Parathyroid adenoma (tissue), 2 donors: Measurements from ENCODE around the gene WNT3.

ENCODE experiments used
- H2AFZ ChIP-seq: fragments of 300-600 bp; sonication (generic); one replicate; pipeline ENCODE4 v1.7.0; 2017; ENCODE audit warnings: antibody characterized with exemption, mild to moderate bottlenecking
- H3K27ac ChIP-seq: fragments of 300-600 bp; sonication (generic); one replicate; pipeline ENCODE4 v1.7.0; 2017
- H3K27me3 ChIP-seq: fragments of 300-600 bp; sonication (generic); one replicate; pipeline ENCODE4 v1.7.0; 2017; ENCODE audit warnings: low read length; ENCODE audit not compliant: control insufficient read depth, insufficient read depth
- H3K36me3 ChIP-seq: fragments of 300-600 bp; sonication (generic); one replicate; pipeline ENCODE4 v1.7.0; 2017; ENCODE audit warnings: low read length; ENCODE audit not compliant: control insufficient read depth, insufficient read depth
- H3K4me1 ChIP-seq: fragments of 300-600 bp; sonication (generic); one replicate; pipeline ENCODE4 v1.7.0; 2017; ENCODE audit warnings: control low read depth
- H3K4me2 ChIP-seq: fragments of 300-600 bp; sonication (generic); one replicate; pipeline ENCODE4 v1.7.0; 2017; ENCODE audit warnings: low read length
- H3K4me3 ChIP-seq: fragments of 300-600 bp; sonication (generic); one replicate; pipeline ENCODE4 v1.7.0; 2017; ENCODE audit warnings: low read depth, low read length
- H3K79me2 ChIP-seq: fragments of 300-600 bp; sonication (generic); one replicate; pipeline ENCODE4 v1.7.0; 2017; ENCODE audit warnings: control low read depth
- H3K9ac ChIP-seq: fragments of 300-600 bp; sonication (generic); one replicate; pipeline ENCODE4 v1.7.0; 2017; ENCODE audit warnings: mild to moderate bottlenecking
- H3K9me3 ChIP-seq: fragments of 300-600 bp; sonication (generic); one replicate; pipeline ENCODE4 v1.7.0; 2017; ENCODE audit warnings: low read length; ENCODE audit not compliant: control insufficient read depth
- CTCF ChIP-seq: fragments of 300-600 bp; sonication (generic); IDR thresholded peaks from one replicate; pipeline ENCODE4 v1.7.0; 2017; ENCODE audit warnings: antibody characterized with exemption, mild to moderate bottlenecking
- donor health status: primary hyperparathyroidism.

The WNT3 gene

GRCh38 chr17:46772475-46773220, 45.8 kb downstream of the WNT3 start:
- TF ChIP-seq CTCF, result no peak
- no peak overlapping the region for H3K27ac ChIP-seq
- H3K79me2 ChIP-seq, result no peaks in the 10 kb centered on the region
- peak overlapping the region; percentile 62 for H3K4me3 ChIP-seq
- no peaks in the 10 kb centered on the region for H3K9me3 ChIP-seq
- H3K36me3 ChIP-seq, result no peaks in the 10 kb centered on the region
- H3K27me3 ChIP-seq, result no peaks in the 10 kb centered on the region
- H3K4me2 ChIP-seq, result peak overlapping the region; percentile 96
- no peak overlapping the region for H3K9ac ChIP-seq
- H2AFZ ChIP-seq, result peak overlapping the region; percentile 93
- H3K4me1 ChIP-seq, result peaks cover 4% of the 10 kb centered on the region

GRCh38 chr17:46771561-46772474, 46.7 kb downstream of the WNT3 start:
- Histone ChIP-seq H3K4me3 (peak overlapping the region; percentile 62), H3K27ac (no peak overlapping the region), H3K27me3 (no peaks in the 10 kb centered on the region), H3K4me1 (peaks cover 4% of the 10 kb centered on the region), H2AFZ (peak overlapping the region; percentile 93), H3K9ac (no peak overlapping the region), H3K36me3 (no peaks in the 10 kb centered on the region), H3K9me3 (no peaks in the 10 kb centered on the region), H3K79me2 (no peaks in the 10 kb centered on the region), H3K4me2 (peak overlapping the region; percentile 96)
- TF ChIP-seq CTCF, result no peak

GRCh38 chr17:46770818-46771560, 47.5 kb downstream of the WNT3 start:
- no peak for TF ChIP-seq CTCF
- Histone ChIP-seq H3K27me3 (no peaks in the 10 kb centered on the region), H3K4me2 (peak overlapping the region; percentile 82), H3K4me1 (peaks cover 4% of the 10 kb centered on the region), H3K4me3 (peak overlapping the region; percentile 62), H3K9ac (no peak overlapping the region), H3K27ac (peak overlapping the region; percentile 55), H2AFZ (peak overlapping the region; percentile 86), H3K36me3 (no peaks in the 10 kb centered on the region), H3K79me2 (no peaks in the 10 kb centered on the region), H3K9me3 (no peaks in the 10 kb centered on the region)

GRCh38 chr17:46770439-46770817, 48.1 kb downstream of the WNT3 start:
- peak overlapping the region; percentile 82 for H3K4me2 ChIP-seq
- peak overlapping the region; percentile 62 for H3K4me3 ChIP-seq
- peak overlapping the region; percentile 86 for H2AFZ ChIP-seq
- no peaks in the 10 kb centered on the region for H3K36me3 ChIP-seq
- no peaks in the 10 kb centered on the region for H3K27me3 ChIP-seq
- H3K79me2 ChIP-seq, result no peaks in the 10 kb centered on the region
- no peaks in the 10 kb centered on the region for H3K9me3 ChIP-seq
- H3K27ac ChIP-seq, result no peak overlapping the region
- no peak overlapping the region for H3K9ac ChIP-seq
- no peak for TF ChIP-seq CTCF
- H3K4me1 ChIP-seq, result peaks cover 4% of the 10 kb centered on the region
